Measurements from ENCODE around the gene RCAN2.
A peak's percentile ranks its signal among the peaks of the same experiment; 100 is the strongest.

Gene RCAN2

GRCh38 chr6:46491201-46491627 lies at the start of gene RCAN2:
Gene RCAN2 (minus strand): TSS chr6:46491449.
- DNase-seq = peak; percentile 50

GRCh38 chr6:46539866-46540265 lies 48.6 kb upstream of the RCAN2 start:
- no peak for DNase-seq

- DNase-seq = no peak
These were observed 47.7 kb upstream of the RCAN2 start for GRCh38 chr6:46538800-46539480.

- no peak for DNase-seq
These were observed 39.6 kb upstream of the RCAN2 start for GRCh38 chr6:46530896-46531295.

- DNase-seq = no peak
These were observed 37.9 kb upstream of the RCAN2 start for GRCh38 chr6:46528961-46529750.

- DNase-seq = no peak
These were observed 35.4 kb upstream of the RCAN2 start for GRCh38 chr6:46526607-46527006.

GRCh38 chr6:46525583-46525982 lies 34.3 kb upstream of the RCAN2 start:
- DNase-seq = no peak

- no peak for DNase-seq
These were observed 30.3 kb upstream of the RCAN2 start for GRCh38 chr6:46521464-46521971.

- DNase-seq = no peak
These were observed 26.0 kb upstream of the RCAN2 start for GRCh38 chr6:46517202-46517601.

- no peak for DNase-seq
These were observed 22.3 kb upstream of the RCAN2 start for GRCh38 chr6:46513533-46513932.

- no peak for DNase-seq
These were observed 20.1 kb upstream of the RCAN2 start for GRCh38 chr6:46511320-46511719.

GRCh38 chr6:46510651-46511050 lies 19.4 kb upstream of the RCAN2 start:
- no peak for DNase-seq

GRCh38 chr6:46509981-46510510 lies 18.8 kb upstream of the RCAN2 start:
- no peak for DNase-seq

GRCh38 chr6:46509063-46509462 lies 17.8 kb upstream of the RCAN2 start:
- DNase-seq = no peak

GRCh38 chr6:46507426-46507825 lies 16.2 kb upstream of the RCAN2 start:
- DNase-seq = no peak

- no peak for DNase-seq
These were observed 14.7 kb upstream of the RCAN2 start for GRCh38 chr6:46505693-46506512.

GRCh38 chr6:46504242-46504641 lies 13.0 kb upstream of the RCAN2 start:
- DNase-seq = no peak

- DNase-seq = no peak
These were observed 11.4 kb upstream of the RCAN2 start for GRCh38 chr6:46502486-46503119.

GRCh38 chr6:46501136-46502089 lies 10.2 kb upstream of the RCAN2 start:
- no peak for DNase-seq

- DNase-seq = no peak
These were observed 9.1 kb upstream of the RCAN2 start for GRCh38 chr6:46500382-46500781.
